PC-9 (cell line): ENCODE data around the gene CD48. TPM values are rescaled to one million over a fixed set of nuclear protein-coding genes. Genes with fewer than 3 reads are reported as not detected.

Experiments used
- BruUV-seq: library from RNA; stranded (reverse); fragments of 400-500 nt; replicated peaks from 2 replicates; lab custom pipeline; 2021; lab: Mats Ljungman, UMichigan
- CTCF ChIA-PET: fragments of 300-600 bp; sonication (Branson Sonifier 250); formaldehyde crosslinking; loops from one replicate; lab custom pipeline; 2022; ENCODE audit warnings: antibody characterized with exemption; lab: Charles Lee
- POLR2A ChIA-PET: fragments of 300-600 bp; sonication (Branson Sonifier 250); formaldehyde crosslinking; loops from one replicate; lab custom pipeline; 2022; ENCODE audit warnings: antibody characterized with exemption; ENCODE audit not compliant: unreplicated experiment; lab: Charles Lee
- DNase-seq, 2 experiments: peaks; one replicate each; pipeline versions ENCODE4 v3.0.0 to v3.0.0-alpha.2; 2015 to 2022; ENCODE audit warnings: mixed read lengths in 1 of 2
- H2AFZ ChIP-seq: fragments of 200-600 bp; sonication (generic); 2 replicates; pipeline ENCODE4 v1.8.1; 2017; ENCODE audit warnings: antibody characterized with exemption
- H3F3A ChIP-seq: fragments of 200-600 bp; sonication (generic); 2 replicates; pipeline ENCODE4 v1.8.1; 2017; ENCODE audit warnings: antibody characterized with exemption, mild to moderate bottlenecking, low read depth; ENCODE audit not compliant: insufficient read depth
- H3K27ac ChIP-seq: fragments of 200-600 bp; sonication (generic); 2 replicates; pipeline ENCODE4 v1.6.1; 2016; ENCODE audit warnings: mixed run types
- H3K27me3 ChIP-seq: fragments of 200-600 bp; sonication (generic); 2 replicates; pipeline ENCODE4 v1.6.1; 2016; ENCODE audit warnings: low read depth, mixed run types; ENCODE audit not compliant: insufficient read depth
- H3K36me3 ChIP-seq: fragments of 200-600 bp; sonication (generic); 2 replicates; pipeline ENCODE4 v1.6.1; 2016; ENCODE audit warnings: low read depth, mixed run types
- H3K4me1 ChIP-seq: fragments of 200-600 bp; sonication (generic); replicated peaks from 2 replicates; pipeline ENCODE4 v1.6.1; 2016; ENCODE audit warnings: mixed run types; ENCODE audit not compliant: insufficient read depth
- H3K4me2 ChIP-seq: fragments of 200-600 bp; sonication (generic); 2 replicates; pipeline ENCODE4 v1.6.1; 2017; ENCODE audit warnings: mixed run types
- H3K4me3 ChIP-seq: fragments of 200-600 bp; sonication (generic); 2 replicates; pipeline ENCODE4 v1.6.1; 2016; ENCODE audit warnings: mixed run types
- H3K79me2 ChIP-seq: fragments of 200-600 bp; sonication (generic); 2 replicates; pipeline ENCODE4 v1.6.1; 2017; ENCODE audit warnings: low read depth, mixed run types
- H3K9me2 ChIP-seq: fragments of 200-600 bp; sonication (generic); 2 replicates; pipeline ENCODE4 v1.8.1; 2017; ENCODE audit warnings: mild to moderate bottlenecking; ENCODE audit not compliant: insufficient read depth
- H3K9me3 ChIP-seq: fragments of 200-600 bp; sonication (generic); 2 replicates; pipeline ENCODE4 v1.8.1; 2016; ENCODE audit warnings: low read depth; ENCODE audit not compliant: insufficient read depth
- H4K20me1 ChIP-seq: fragments of 200-600 bp; sonication (generic); 2 replicates; pipeline ENCODE4 v1.8.1; 2017; ENCODE audit not compliant: insufficient read depth
- EZH2 ChIP-seq: fragments of 200-600 bp; sonication (generic); IDR thresholded peaks from 2 replicates; pipeline ENCODE4 v1.8.0; 2017; ENCODE audit warnings: antibody characterized with exemption, low read depth
- intact Hi-C: fragments of 100-400 bp; cut with micrococcal nuclease; formaldehyde crosslinking; loops from one replicate; pipeline ENCODE4 v1.10.0; 2022; ENCODE audit not compliant: unreplicated experiment
- total RNA-seq: library from RNA; stranded (reverse); gene quantifications from 2 replicates; pipeline ENCODE4 v1.2.3, GENCODE V29; 2021
- TF ChIP-seq, protein P1 (sequence below): fragments of 200-600 bp; sonication (generic); conservative IDR thresholded peaks from 2 replicates; pipeline ENCODE4 v1.6.1; 2017; ENCODE audit warnings: mixed run types, antibody characterized with exemption, mild to moderate bottlenecking, moderate library complexity

Gene CD48
- total RNA-seq, 1 experiment from 2014 or later: not detected

DNA sequence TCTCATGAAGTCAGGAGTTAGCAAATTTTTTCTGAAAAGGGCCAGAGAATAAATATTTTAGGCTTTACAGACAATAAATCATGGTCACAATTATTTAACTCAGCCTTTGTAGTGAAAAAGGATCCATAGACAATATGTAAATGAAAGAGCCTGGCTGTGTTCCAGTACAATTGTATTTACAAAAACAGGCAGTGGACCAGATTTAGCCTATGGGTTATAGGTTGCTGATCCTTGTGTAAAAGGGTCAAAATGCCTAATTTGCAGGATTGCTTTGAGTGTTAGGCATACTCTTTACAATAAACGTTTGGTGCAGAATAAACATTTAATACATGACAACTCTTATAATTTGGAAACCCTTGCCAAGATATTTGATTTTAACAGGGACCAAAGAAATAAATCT lies 33.9 kb upstream of the CD48 start:
- intact Hi-C loops: no loop called here
- no peak overlapping the region for H3K4me3 ChIP-seq
- CTCF ChIA-PET: interaction anchor here (0.6 kb wide), 1 partner anchor 180 kb away, joined by 3 read pairs; no protein-coding TSS in a partner anchor
- no peak overlapping the region for H3K4me2 ChIP-seq
- peaks cover 22% of the 10 kb centered on the region for H3K4me1 ChIP-seq
- no peaks in the 10 kb centered on the region for H3K36me3 ChIP-seq
- no TSS peak for BruUV-seq
- H3K79me2 ChIP-seq: no peaks in the 10 kb centered on the region
- no peaks in the 10 kb centered on the region for H4K20me1 ChIP-seq
- H3K27me3 ChIP-seq: 0 out of 2 replicates have a peak, but pooled peaks cover 2% of the 10 kb centered on the region
- TF ChIP-seq, protein P1, sequence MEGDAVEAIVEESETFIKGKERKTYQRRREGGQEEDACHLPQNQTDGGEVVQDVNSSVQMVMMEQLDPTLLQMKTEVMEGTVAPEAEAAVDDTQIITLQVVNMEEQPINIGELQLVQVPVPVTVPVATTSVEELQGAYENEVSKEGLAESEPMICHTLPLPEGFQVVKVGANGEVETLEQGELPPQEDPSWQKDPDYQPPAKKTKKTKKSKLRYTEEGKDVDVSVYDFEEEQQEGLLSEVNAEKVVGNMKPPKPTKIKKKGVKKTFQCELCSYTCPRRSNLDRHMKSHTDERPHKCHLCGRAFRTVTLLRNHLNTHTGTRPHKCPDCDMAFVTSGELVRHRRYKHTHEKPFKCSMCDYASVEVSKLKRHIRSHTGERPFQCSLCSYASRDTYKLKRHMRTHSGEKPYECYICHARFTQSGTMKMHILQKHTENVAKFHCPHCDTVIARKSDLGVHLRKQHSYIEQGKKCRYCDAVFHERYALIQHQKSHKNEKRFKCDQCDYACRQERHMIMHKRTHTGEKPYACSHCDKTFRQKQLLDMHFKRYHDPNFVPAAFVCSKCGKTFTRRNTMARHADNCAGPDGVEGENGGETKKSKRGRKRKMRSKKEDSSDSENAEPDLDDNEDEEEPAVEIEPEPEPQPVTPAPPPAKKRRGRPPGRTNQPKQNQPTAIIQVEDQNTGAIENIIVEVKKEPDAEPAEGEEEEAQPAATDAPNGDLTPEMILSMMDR: no peak
- no peak for TF ChIP-seq EZH2
- H2AFZ ChIP-seq: no peak overlapping the region
- H3K27ac ChIP-seq: no peak overlapping the region
- H3F3A ChIP-seq: peaks cover 6% of the 10 kb centered on the region; the same call in 1 of the 2 replicates
- POLR2A ChIA-PET: no interaction called here
- H3K9me2 ChIP-seq: no peaks in the 10 kb centered on the region
- DNase-seq: no peak
- 0 out of 2 replicates have a peak, but pooled peaks cover 2% of the 10 kb centered on the region for H3K9me3 ChIP-seq

DNA sequence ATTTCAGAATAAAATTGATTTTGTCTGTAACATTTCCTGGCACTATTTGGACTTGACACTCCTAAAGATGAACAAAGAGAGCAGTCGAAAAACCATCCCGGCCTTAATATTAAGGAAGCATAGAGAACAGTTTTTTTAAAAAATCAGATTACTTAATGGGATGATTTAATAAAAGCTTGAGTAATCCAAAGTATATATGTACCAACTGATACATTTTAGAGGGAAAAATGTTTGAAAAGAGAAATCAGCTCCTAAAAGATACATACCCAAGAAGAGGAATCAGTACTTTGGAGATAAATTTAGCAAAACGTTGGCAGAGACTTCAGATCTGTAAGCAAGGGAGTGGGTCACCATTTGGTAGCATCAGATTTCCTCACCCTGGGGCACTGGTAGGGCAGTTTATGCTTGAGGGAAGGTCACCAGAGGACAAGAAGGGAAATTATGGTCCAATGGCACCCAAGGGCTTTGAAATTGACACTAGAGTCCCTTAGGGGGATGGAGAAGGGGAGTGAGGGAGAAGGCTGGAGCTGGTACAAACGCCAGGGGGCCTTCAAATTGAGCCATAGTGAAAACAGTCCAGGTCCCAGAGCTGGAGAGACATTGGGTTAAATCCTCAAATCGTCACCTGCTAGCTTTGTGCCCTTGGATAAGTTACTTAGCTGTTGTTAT lies 33.4 kb upstream of the CD48 start:
- peaks cover 22% of the 10 kb centered on the region for H3K4me1 ChIP-seq
- no TSS peak for BruUV-seq
- no peaks in the 10 kb centered on the region for H3K9me2 ChIP-seq
- TF ChIP-seq, protein P1: no peak
- TF ChIP-seq EZH2: no peak
- H3K4me2 ChIP-seq: no peak overlapping the region
- H3K9me3 ChIP-seq: 0 out of 2 replicates have a peak, but pooled peaks cover 2% of the 10 kb centered on the region
- intact Hi-C loops: no loop called here
- no peak for DNase-seq
- H2AFZ ChIP-seq: no peak overlapping the region
- no peaks in the 10 kb centered on the region for H3K36me3 ChIP-seq
- no peak overlapping the region for H3K27ac ChIP-seq
- no peaks in the 10 kb centered on the region for H3K27me3 ChIP-seq
- no peaks in the 10 kb centered on the region for H3K79me2 ChIP-seq
- no peaks in the 10 kb centered on the region for H4K20me1 ChIP-seq
- no peak overlapping the region for H3K4me3 ChIP-seq
- CTCF ChIA-PET: interaction anchor here (0.6 kb wide), 1 partner anchor 180 kb away, joined by 3 read pairs; no protein-coding TSS in a partner anchor
- POLR2A ChIA-PET: interaction anchor here (0.7 kb wide), 1 partner anchor 234 kb away, joined by 3 read pairs; no protein-coding TSS in a partner anchor
- H3F3A ChIP-seq: peaks cover 6% of the 10 kb centered on the region; the same call in 1 of the 2 replicates

DNA sequence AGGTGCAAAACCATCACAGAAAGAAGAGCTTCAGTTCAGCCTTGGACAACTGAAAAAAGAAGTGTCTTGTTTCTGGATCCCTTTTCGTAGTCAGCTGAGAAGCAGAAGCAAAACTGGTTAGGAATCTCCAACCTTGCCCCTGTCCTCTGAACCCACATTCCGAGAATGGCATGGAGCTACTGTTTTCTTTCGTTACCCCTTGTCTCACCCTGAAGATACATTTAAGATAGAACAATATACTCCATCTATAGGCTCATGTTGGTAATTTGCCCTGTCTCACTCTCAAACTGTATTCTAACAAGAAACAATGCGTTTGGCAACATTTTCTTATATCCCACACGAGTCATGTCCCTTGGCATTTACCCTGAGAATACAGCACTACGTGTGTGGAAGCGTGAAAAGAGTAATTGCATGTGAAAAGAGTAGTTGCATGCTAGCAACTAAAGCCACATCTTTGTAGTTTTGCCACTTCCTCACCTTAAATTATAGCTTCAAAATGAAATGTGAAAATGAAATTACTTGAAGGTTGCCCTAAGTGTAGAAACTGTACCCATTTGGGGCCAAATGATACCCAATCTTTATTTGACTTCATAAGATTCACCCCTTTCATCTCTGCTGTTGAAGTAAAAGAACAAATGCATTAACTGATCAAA lies 32.7 kb upstream of the CD48 start:
- Histone ChIP-seq H3K27ac (no peak overlapping the region), H2AFZ (no peak overlapping the region), H3K27me3 (no peaks in the 10 kb centered on the region), H3K4me3 (no peak overlapping the region), H3K36me3 (no peaks in the 10 kb centered on the region), H3F3A (peaks cover 6% of the 10 kb centered on the region; the same call in 1 of the 2 replicates), H3K9me2 (no peaks in the 10 kb centered on the region), H4K20me1 (no peaks in the 10 kb centered on the region), H3K9me3 (0 out of 2 replicates have a peak, but pooled peaks cover 2% of the 10 kb centered on the region), H3K79me2 (no peaks in the 10 kb centered on the region), H3K4me2 (no peak overlapping the region), H3K4me1 (peaks cover 22% of the 10 kb centered on the region)
- BruUV-seq: no TSS peak
- no peak for DNase-seq
- intact Hi-C loops: no loop called here
- TF ChIP-seq, protein P1: no peak
- no peak for TF ChIP-seq EZH2
- ChIA-PET CTCF (no interaction called here), POLR2A (interaction anchor here (0.7 kb wide), 1 partner anchor 234 kb away, joined by 3 read pairs; no protein-coding TSS in a partner anchor)
